ENCODE results near the gene NFYB. TPM values are rescaled to one million over a fixed set of nuclear protein-coding genes. Genes with fewer than 3 reads are reported as not detected.

The NFYB gene
- total and polyA plus RNA-seq, 3 donors from 2014 or later = 33.8 to 53.1 (median 36.1) TPM

DNA sequence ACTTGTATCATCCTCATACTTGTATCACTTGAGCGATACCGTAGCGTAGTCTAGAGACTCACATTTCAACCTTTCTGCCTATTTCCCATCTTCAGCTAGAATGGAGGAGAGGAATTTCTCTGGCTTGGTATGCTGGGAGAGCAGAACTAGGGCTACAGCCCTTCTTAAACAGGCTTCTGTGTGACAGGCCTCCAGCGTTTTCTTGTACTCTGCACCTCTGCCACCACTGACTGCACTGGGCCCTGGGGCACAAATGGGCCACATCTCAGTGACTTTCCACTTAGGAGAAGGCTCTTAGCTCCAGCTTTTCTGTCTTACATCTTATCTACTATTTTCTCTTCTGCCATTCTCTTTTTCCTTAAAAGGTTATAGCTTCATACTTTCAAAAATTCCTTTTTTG lies 46.9 kb downstream of the NFYB start:
- TF ChIP-seq POLR2A (IDR thresholded peaks at IDR 0.05) = no peak
- TF ChIP-seq, protein P1, sequence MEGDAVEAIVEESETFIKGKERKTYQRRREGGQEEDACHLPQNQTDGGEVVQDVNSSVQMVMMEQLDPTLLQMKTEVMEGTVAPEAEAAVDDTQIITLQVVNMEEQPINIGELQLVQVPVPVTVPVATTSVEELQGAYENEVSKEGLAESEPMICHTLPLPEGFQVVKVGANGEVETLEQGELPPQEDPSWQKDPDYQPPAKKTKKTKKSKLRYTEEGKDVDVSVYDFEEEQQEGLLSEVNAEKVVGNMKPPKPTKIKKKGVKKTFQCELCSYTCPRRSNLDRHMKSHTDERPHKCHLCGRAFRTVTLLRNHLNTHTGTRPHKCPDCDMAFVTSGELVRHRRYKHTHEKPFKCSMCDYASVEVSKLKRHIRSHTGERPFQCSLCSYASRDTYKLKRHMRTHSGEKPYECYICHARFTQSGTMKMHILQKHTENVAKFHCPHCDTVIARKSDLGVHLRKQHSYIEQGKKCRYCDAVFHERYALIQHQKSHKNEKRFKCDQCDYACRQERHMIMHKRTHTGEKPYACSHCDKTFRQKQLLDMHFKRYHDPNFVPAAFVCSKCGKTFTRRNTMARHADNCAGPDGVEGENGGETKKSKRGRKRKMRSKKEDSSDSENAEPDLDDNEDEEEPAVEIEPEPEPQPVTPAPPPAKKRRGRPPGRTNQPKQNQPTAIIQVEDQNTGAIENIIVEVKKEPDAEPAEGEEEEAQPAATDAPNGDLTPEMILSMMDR (IDR thresholded peaks at IDR 0.05) = no peak
- Histone ChIP-seq H3K36me3 (ENCODE audit: low read depth, missing control alignments) (no peaks in the 10 kb centered on the region), H3K27ac (no peak overlapping the region), H3K27me3 (no peaks in the 10 kb centered on the region), H3K4me3 (no peak overlapping the region), H3K4me1 (no peaks in the 10 kb centered on the region), H3K9me3 (no peaks in the 10 kb centered on the region)
- DNase-seq = no peak
- intact Hi-C loops (cut with DNase I; ENCODE audit: low total_unique reads) = no loop called here
- WGBS, 2 donors = 90 to 97% methylated on average over 4 of the region's 4 CpGs

DNA sequence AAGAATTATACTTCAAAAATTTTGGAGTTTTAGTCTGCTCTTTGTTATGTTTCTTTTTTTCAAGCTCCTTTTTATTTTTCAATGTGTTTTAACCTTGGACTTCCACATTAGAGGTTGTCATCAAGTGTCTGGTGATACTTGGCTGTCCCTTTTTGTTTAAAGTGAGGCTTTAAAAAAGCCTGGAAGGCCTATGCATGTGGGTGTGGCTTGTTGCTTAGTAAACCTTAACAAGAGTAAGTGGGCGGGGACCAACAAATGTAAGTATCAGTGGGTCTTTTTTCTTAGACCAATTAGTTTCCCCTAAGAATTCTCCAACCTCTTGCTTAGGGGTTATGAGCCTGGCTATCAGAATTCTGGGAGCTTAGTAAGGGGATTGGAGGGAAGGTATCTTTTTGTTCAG lies 47.3 kb downstream of the NFYB start:
- no peaks in the 10 kb centered on the region for H3K36me3 ChIP-seq (ENCODE audit: low read depth, missing control alignments)

DNA sequence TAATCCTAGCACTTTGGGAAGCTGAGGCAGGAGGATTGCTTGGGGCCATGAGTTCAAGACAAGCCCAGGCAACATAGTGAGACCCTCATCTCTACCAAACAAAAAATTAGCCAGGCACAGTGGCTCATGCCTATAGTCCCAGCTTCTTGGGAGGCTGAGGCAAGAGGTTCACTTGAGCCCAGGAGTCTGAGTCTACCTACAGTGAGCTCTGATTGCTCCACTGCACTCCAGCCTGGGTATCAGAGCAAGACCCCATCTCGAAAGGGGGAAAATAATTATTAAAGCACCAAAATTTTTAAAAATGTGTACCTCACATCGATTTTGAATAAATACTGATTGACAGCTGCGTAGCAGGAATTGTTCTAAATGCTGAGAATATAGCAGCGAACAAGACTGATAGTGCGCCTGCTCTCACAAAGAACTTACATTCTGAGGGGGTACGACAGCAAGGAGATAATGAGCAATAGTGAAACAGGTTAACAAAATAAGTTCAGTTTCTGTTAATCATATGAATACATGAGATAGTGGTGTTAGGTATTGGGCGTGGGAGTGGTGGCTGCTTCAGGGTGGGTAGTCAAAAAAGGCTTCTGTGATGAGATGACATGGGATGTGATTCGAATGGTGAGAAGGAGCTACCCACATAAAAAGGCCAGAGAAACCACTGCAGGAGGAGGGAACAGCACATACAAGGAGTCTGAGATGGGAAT lies 54.1 kb downstream of the NFYB start:
- H3K36me3 ChIP-seq (ENCODE audit: low read depth, missing control alignments) = no peaks in the 10 kb centered on the region
- WGBS, 2 donors = 85 to 86% methylated on average over 8 of the region's 8 CpGs
- H3K4me3 ChIP-seq = no peak overlapping the region
- H3K9me3 ChIP-seq = no peaks in the 10 kb centered on the region
- TF ChIP-seq POLR2A (IDR thresholded peaks at IDR 0.05) = no peak
- TF ChIP-seq, protein P1 (IDR thresholded peaks at IDR 0.05) = no peak
- no peak overlapping the region for H3K27ac ChIP-seq
- intact Hi-C loops (cut with DNase I; ENCODE audit: low total_unique reads) = no loop called here
- no peaks in the 10 kb centered on the region for H3K27me3 ChIP-seq
- H3K4me1 ChIP-seq = no peaks in the 10 kb centered on the region
- no peak for DNase-seq

More for the DNA sequence above, 47.3 kb downstream of the NFYB start:
- Histone ChIP-seq H3K4me1 (no peaks in the 10 kb centered on the region), H3K4me3 (no peak overlapping the region), H3K27me3 (no peaks in the 10 kb centered on the region), H3K9me3 (no peaks in the 10 kb centered on the region), H3K27ac (no peak overlapping the region)
- no peak for DNase-seq
- no peak for TF ChIP-seq POLR2A (IDR thresholded peaks at IDR 0.05)
- TF ChIP-seq, protein P1 (IDR thresholded peaks at IDR 0.05) = no peak
- WGBS, 2 donors = 93 to 94% methylated on average over 1 of the region's 1 CpG
- intact Hi-C loops (cut with DNase I; ENCODE audit: low total_unique reads) = no loop called here

DNA sequence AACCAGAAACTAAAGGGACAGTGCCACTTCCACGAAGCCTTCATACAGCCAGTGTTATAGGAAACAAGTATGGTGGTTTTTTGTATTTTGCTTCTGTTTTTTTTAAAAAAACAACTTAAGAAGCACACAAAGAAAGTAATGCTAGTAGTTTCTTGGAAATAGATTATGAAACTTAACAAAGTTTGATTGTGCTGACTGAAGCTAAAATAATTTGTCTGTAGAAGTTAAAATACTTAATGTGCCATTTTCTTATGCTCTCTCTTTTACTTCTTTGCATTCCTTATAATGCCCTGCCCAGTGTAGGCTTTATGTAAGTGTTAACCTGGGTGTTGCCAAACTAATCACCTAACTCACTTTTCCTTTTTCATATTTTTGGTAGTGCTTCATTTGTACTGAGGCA lies 57.2 kb downstream of the NFYB start:
- Histone ChIP-seq H3K9me3 (no peaks in the 10 kb centered on the region), H3K36me3 (ENCODE audit: low read depth, missing control alignments) (no peaks in the 10 kb centered on the region), H3K27ac (no peak overlapping the region), H3K4me3 (no peak overlapping the region), H3K4me1 (no peaks in the 10 kb centered on the region), H3K27me3 (no peaks in the 10 kb centered on the region)
- intact Hi-C loops (cut with DNase I; ENCODE audit: low total_unique reads) = no loop called here
- 86 to 95% methylated on average over 1 of the region's 1 CpG for WGBS, 2 donors
- no peak for DNase-seq
- TF ChIP-seq, protein P1 (IDR thresholded peaks at IDR 0.05) = no peak
- no peak for TF ChIP-seq POLR2A (IDR thresholded peaks at IDR 0.05)

DNA sequence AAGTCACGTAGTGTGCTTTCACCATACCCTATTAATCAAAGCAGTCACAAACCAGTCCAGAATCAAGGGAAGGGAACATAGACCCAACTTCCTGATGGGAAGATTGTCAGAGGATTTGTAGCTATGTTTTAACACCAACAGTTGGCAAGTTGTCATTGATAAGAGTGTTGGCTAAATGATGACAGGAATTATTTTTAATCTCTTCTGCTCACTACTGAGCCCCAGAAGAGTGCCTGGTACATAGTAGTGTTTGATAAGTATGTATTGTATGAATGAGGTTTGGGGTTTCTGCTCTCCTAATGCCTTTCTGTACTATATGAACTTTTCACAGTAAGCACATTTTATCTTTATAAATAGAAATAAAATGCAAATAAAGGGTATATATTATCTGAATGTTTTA lies 59.0 kb downstream of the NFYB start:
- no peaks in the 10 kb centered on the region for H3K4me1 ChIP-seq
- no peak overlapping the region for H3K27ac ChIP-seq
- H3K27me3 ChIP-seq = no peaks in the 10 kb centered on the region
- WGBS, 2 donors = 80 to 90% methylated on average over 1 of the region's 1 CpG
- no peaks in the 10 kb centered on the region for H3K9me3 ChIP-seq
- no peak overlapping the region for H3K4me3 ChIP-seq
- DNase-seq = no peak
- intact Hi-C loops (cut with DNase I; ENCODE audit: low total_unique reads) = no loop called here
- H3K36me3 ChIP-seq (ENCODE audit: low read depth, missing control alignments) = no peaks in the 10 kb centered on the region
- no peak for TF ChIP-seq POLR2A (IDR thresholded peaks at IDR 0.05)
- TF ChIP-seq, protein P1 (IDR thresholded peaks at IDR 0.05) = no peak
